ENCODE measurements around the gene MACROD2.

MACROD2 gene

GRCh38 chr20:14341801-14342200 lies 346.5 kb downstream of the MACROD2 start:
- no peak for DNase-seq

- no peak for DNase-seq
Observed at GRCh38 chr20:14342918-14343317, 347.6 kb downstream of the MACROD2 start.

- DNase-seq: no peak
Observed at GRCh38 chr20:14343491-14344065, 348.3 kb downstream of the MACROD2 start.

- DNase-seq: no peak
Observed at GRCh38 chr20:14344746-14345145, 349.4 kb downstream of the MACROD2 start.

GRCh38 chr20:14355791-14356190 lies 360.5 kb downstream of the MACROD2 start:
- DNase-seq: no peak

GRCh38 chr20:14360416-14360815 lies 365.1 kb downstream of the MACROD2 start:
- DNase-seq: no peak

GRCh38 chr20:14361509-14362345 lies 366.4 kb downstream of the MACROD2 start:
- DNase-seq: no peak

- no peak for DNase-seq
Observed at GRCh38 chr20:14374196-14374595, 378.9 kb downstream of the MACROD2 start.

- no peak for DNase-seq
Observed at GRCh38 chr20:14375416-14375985, 380.2 kb downstream of the MACROD2 start.

- no peak for DNase-seq
Observed at GRCh38 chr20:14378326-14378725, 383.0 kb downstream of the MACROD2 start.

GRCh38 chr20:14383335-14383734 lies 388.0 kb downstream of the MACROD2 start:
- DNase-seq: no peak

GRCh38 chr20:14384416-14385175 lies 389.3 kb downstream of the MACROD2 start:
- no peak for DNase-seq

GRCh38 chr20:14385176-14385740 lies 389.9 kb downstream of the MACROD2 start:
- DNase-seq: no peak

- DNase-seq: no peak
Observed at GRCh38 chr20:14386726-14387125, 391.4 kb downstream of the MACROD2 start.

GRCh38 chr20:14401479-14402138 lies 406.3 kb downstream of the MACROD2 start:
- DNase-seq: no peak

GRCh38 chr20:14404515-14404914 lies 409.2 kb downstream of the MACROD2 start:
- no peak for DNase-seq

GRCh38 chr20:14406495-14406894 lies 411.2 kb downstream of the MACROD2 start:
- no peak for DNase-seq

- no peak for DNase-seq
Observed at GRCh38 chr20:14407336-14407735, 412.0 kb downstream of the MACROD2 start.

GRCh38 chr20:14410869-14411555 lies 415.7 kb downstream of the MACROD2 start:
- no peak for DNase-seq

- DNase-seq: no peak
Observed at GRCh38 chr20:14412065-14412681, 416.9 kb downstream of the MACROD2 start.

GRCh38 chr20:14413835-14414234 lies 418.5 kb downstream of the MACROD2 start:
- DNase-seq: no peak
